GM21529 (cell line): Measurements from ENCODE around the gene PHF2.

Experiments
- ATAC-seq: cut with Tn5 transposase; IDR thresholded peaks from one replicate; pipeline ENCODE4 v1.9.1; 2021; ENCODE audit not compliant: unreplicated experiment

PHF2 gene

GRCh38 chr9:93598647-93599241, 22.4 kb downstream of the PHF2 start:
- no peak for ATAC-seq

- no peak for ATAC-seq
Observed at GRCh38 chr9:93599571-93600403, 23.4 kb downstream of the PHF2 start.

- no peak for ATAC-seq
Observed at GRCh38 chr9:93600504-93600903, 24.1 kb downstream of the PHF2 start.

GRCh38 chr9:93601063-93601462, 24.7 kb downstream of the PHF2 start:
- ATAC-seq, result no peak

- no peak for ATAC-seq
Observed at GRCh38 chr9:93601666-93602065, 25.3 kb downstream of the PHF2 start.

GRCh38 chr9:93603011-93603410, 26.6 kb downstream of the PHF2 start:
- no peak for ATAC-seq

- no peak for ATAC-seq
Observed at GRCh38 chr9:93603906-93604326, 27.5 kb downstream of the PHF2 start.

- ATAC-seq, result no peak
Observed at GRCh38 chr9:93606187-93606586, 29.8 kb downstream of the PHF2 start.

GRCh38 chr9:93610206-93610605, 33.8 kb downstream of the PHF2 start:
- no peak for ATAC-seq

GRCh38 chr9:93612052-93612795, 35.8 kb downstream of the PHF2 start:
- no peak for ATAC-seq

GRCh38 chr9:93612796-93613154, 36.4 kb downstream of the PHF2 start:
- peak; percentile 56 for ATAC-seq

- no peak for ATAC-seq
Observed at GRCh38 chr9:93613174-93613573, 36.8 kb downstream of the PHF2 start.

- ATAC-seq, result no peak
Observed at GRCh38 chr9:93613791-93614190, 37.4 kb downstream of the PHF2 start.

- no peak for ATAC-seq
Observed at GRCh38 chr9:93614830-93615468, 38.6 kb downstream of the PHF2 start.

GRCh38 chr9:93616044-93616443, 39.7 kb downstream of the PHF2 start:
- no peak for ATAC-seq

GRCh38 chr9:93617273-93617672, 40.9 kb downstream of the PHF2 start:
- ATAC-seq, result no peak

GRCh38 chr9:93619272-93619775, 42.9 kb downstream of the PHF2 start:
- no peak for ATAC-seq

GRCh38 chr9:93620041-93620506, 43.7 kb downstream of the PHF2 start:
- ATAC-seq, result no peak

- no peak for ATAC-seq
Observed at GRCh38 chr9:93620881-93621820, 44.8 kb downstream of the PHF2 start.

GRCh38 chr9:93621922-93622321, 45.5 kb downstream of the PHF2 start:
- no peak for ATAC-seq
